ENCODE data around the gene TRIOBP.
A peak's percentile ranks its signal among the peaks of the same experiment; 100 is the strongest.

The TRIOBP gene

DNA sequence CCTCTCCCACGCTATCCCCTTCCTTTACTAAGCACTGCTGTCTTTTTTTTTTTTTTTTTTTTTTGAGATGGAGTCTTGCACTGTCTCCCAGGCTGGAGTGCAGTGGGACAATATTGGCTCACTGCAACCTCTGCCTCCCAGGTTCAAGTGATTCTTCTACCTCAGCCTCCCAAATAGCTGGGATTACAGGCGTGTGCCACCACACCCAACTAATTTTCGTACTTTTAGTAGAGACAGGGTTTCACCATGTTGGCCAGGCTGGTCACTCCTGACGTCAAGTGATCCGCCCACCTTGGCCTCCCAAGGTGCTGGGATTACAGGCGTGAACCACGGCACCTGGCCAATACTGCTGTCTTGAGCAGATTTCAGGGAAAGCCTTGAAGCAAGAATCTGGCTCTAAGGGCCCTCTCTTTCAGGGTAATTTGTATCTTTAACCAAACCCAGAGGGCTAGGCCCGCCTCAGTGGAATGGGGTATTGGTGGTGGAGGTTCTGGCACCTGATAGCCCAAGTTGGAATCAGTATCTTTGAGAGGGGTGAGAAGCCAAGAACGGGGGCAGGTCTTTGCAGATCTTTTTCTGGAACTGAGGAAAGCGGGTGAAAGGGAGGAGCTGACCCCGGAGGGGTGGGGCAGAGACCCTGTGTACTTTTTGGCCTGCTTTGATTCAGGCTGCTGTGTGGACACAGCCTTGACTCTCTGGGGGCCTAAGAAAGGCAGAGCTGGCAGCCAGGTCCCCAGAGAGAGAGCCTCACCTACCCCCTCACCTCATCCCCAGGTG lies 37.0 kb downstream of the TRIOBP start:
- no peak for DNase-seq

DNA sequence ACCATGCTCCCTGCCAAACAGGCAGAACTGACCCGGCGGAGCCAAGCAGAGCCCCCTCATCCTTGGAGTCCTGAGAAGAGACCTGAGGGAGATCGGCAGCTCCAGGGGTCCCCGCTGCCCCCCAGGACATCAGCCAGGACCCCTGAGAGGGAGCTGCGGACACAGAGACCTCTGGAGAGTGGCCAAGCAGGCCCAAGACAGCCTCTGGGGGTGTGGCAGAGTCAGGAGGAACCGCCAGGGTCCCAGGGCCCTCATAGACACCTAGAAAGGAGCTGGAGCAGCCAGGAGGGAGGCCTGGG lies 37.5 kb downstream of the TRIOBP start:
- DNase-seq: no peak

DNA sequence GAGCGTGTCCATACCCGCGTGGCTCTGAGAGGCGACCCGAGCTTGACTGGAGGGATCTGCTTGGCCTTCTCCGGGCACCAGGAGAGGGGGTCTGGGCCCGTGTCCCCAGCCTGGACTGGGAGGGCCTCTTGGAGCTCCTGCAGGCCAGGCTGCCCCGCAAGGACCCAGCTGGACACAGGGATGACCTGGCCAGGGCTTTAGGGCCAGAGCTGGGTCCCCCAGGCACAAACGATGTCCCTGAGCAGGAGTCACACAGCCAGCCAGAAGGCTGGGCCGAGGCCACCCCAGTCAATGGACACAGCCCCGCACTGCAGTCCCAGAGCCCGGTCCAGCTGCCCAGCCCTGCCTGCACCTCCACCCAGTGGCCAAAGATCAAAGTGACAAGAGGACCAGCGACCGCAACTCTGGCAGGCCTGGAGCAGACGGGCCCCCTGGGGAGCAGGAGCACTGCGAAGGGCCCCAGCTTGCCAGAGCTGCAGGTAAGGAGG lies 38.2 kb downstream of the TRIOBP start:
- no peak for DNase-seq

- no peak for DNase-seq
Observed at GRCh38 chr22:37739035-37739434, 42.2 kb downstream of the TRIOBP start.

- DNase-seq: no peak
Observed at GRCh38 chr22:37739611-37740049, 42.8 kb downstream of the TRIOBP start.

GRCh38 chr22:37740455-37741311 lies 43.8 kb downstream of the TRIOBP start:
- no peak for DNase-seq

- DNase-seq: peak; percentile 38
Observed at GRCh38 chr22:37741312-37741795, 44.5 kb downstream of the TRIOBP start.

DNA sequence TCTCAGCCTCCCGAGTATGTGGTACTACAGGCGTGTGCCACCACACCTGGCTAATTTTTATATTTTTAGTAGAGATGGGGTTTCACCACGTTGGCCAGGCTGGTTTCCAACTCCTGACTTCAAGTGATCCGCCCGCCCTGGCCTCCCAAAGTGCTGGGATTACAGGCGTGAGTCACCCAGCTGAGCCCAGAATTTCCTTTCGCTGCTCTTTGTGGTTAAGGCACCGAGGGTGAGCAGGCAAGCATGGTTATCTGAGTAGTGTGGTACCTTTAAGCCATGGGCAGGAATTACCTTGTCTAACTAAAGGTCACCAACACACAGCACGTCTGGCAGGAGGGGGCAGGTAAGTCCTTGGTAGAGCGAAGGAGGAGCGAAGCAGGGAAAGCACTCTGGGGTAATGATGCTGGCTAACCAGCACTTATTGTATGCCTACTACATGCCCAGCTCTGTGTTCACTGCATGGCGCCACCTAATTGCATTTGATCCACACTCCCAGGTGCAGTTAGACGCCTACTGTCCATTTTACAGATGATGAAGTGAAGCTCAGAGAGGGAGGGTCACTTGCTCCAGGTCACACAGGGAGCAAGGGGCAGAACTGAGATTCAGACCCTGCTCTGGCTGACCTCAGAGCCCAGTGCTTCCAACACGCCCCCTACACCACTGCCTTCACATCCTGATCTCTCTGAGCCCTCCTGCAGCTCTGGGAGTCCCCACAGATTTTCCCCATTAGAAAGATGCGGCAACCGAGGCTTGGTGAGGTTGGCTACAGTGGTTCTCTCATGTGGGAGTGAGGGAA lies 45.7 kb downstream of the TRIOBP start:
- peak; percentile 78 for DNase-seq

- DNase-seq: no peak
Observed at GRCh38 chr22:37744589-37744988, 47.7 kb downstream of the TRIOBP start.

DNA sequence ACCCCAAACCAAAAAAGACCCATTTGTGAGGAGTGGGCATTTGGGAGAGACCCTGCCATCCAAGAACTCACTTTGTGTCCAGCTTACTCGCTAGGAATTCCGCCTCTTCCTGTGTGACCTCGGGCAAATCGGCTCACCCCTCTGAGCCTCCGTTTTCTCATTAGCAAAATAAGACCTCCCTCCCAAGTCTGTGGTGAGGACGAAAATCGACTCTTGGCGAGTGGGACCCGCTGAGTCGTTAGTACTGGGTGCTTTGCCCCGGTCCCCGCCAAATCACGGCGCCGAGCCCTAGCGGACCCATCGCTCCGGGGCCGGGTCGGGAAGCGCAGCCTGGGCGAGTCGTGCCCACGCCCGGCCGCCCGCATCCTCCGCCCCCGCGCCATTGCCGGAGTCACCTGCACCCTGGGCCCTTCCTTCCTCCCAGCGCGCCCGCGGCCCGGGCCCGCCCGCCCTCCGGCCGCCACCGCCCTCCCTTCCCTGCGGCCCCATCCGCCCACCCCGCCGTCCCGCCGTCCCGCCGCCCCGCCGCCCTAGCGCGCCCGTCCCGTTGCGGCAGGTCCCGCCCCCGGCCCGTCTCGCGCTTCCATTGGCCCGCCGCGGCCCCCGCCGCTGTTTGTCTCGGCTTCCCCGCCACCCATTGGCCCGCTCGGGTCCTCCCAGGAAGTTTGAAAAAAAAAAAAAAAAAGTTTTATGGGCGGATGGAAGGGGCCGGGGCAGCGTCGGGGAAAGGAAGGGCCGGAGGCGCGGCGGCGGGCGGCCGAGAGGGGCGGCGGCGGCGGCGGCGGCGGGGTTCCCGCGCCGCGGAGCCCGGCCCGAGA lies 48.9 kb downstream of the TRIOBP start:
- peak; percentile 87 for DNase-seq

GRCh38 chr22:37746366-37747079 lies 49.7 kb downstream of the TRIOBP start:
- DNase-seq: no peak

DNA sequence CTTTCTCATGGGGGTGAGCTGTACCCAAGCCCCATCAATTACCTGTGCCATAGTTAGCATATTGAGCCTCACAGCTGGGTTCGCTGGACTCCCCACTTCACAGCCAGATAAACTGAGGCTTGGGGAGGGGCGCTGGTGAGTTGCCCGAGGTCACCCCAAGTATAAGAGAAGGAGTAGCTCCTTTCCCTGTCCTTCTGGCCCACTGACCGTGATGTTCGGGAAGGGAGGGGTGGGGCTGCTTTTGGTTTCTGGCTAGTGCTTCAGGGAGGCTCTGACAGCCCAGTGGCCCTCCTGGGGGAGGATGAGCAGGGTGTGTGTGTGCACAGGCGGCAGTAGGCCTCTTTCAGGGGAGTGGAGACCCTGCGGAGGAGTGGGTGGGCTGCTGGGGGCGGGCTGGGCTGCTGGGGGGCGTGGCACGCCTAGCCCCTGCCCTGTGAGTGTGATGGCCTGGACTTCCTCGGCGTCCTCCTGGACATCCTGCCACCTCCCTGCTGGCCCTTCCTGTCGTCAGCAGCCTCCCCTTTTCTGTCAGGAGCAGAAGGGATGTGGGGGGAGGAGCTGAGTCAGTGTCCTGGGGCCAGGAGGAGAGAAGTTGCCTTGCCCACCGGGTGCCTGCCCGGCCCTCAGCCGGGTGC lies 50.3 kb downstream of the TRIOBP start:
- peak; percentile 21 for DNase-seq

GRCh38 chr22:37747715-37748100 lies 50.9 kb downstream of the TRIOBP start:
- no peak for DNase-seq

DNA sequence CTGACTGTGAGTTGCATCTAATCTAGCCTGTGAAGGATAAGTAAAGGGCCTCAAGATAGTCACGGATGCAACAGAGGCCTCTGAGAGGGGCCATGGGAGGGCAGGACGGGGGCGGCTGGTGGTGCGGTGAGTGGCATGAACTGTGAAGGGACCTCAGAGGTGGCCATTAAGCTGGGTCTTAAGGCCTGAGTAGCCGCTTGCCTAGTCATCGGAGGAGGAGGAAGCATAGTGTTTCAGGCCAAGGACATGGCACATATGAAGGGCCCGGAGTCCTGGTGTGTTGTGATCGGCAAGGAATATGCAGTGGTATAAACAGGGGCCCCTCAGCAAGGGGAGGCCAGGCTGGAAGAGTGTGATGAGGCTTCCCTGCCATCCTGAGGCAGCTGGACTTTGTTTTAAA lies 51.8 kb downstream of the TRIOBP start:
- DNase-seq: no peak

- DNase-seq: no peak
Observed at GRCh38 chr22:37749226-37749625, 52.4 kb downstream of the TRIOBP start.

DNA sequence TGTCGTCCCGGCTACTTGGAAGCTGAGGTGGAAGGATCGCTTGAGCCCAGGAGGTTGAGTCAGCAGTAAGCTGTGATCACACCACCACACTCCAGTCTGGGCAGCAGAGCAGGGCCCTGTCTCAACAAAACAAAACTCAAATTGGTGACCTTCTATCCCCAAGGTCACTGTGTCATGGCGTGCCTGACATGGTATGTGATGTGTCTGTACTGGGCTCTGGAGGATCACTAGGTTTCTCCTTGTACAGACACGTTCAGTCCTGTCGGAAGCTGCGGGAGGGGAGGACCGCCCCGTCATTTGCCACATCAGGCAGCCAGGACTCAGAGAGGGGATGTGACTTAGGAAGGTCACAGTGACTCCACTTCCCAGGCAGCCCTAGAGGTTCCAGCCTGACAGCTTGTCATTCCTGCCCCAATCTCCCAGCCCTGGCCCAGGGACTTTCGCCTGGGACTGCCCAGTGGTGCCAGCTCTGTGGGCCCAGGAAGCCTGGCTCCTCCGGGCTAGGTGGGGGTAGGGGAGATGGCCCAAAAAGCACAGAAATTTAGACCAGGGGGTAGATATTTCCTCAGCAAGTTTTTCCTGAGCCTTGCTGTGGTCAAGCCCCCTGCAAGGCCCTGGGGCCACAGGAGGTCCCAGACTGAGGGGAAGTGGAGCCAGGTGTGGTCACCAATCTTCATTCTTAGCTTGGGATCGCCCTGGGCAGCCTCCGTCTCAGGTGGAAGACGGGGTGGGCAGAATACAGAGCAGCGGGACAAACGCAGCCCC lies 53.2 kb downstream of the TRIOBP start:
- no peak for DNase-seq

DNA sequence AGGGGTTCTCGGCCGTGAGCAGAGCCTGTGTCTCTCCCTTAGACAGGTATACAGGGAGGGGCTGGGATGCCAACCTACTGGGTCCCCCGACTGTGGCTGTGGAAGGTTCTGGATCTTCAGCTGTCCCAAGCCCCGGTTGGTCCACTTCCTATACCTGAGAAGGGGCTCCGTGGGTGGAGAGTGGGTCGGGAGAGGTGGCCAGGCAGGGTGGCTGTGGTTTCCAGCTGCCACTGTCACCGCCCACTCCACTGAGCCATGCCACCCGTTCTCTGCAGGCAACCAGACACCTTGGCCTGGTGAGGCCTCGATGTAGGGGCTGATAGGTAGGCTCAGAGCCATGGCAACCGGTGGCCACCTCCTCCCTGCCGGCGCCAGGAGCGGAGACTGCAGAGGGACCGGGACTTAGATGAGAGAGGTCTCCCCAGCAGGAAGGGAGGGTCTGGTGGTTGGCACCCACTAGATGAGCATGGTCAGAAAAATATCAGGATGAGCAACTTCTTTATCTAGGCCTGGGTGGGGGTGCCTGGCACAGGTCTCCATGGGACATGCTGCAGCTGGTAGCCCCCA lies 53.8 kb downstream of the TRIOBP start:
- DNase-seq: no peak

DNA sequence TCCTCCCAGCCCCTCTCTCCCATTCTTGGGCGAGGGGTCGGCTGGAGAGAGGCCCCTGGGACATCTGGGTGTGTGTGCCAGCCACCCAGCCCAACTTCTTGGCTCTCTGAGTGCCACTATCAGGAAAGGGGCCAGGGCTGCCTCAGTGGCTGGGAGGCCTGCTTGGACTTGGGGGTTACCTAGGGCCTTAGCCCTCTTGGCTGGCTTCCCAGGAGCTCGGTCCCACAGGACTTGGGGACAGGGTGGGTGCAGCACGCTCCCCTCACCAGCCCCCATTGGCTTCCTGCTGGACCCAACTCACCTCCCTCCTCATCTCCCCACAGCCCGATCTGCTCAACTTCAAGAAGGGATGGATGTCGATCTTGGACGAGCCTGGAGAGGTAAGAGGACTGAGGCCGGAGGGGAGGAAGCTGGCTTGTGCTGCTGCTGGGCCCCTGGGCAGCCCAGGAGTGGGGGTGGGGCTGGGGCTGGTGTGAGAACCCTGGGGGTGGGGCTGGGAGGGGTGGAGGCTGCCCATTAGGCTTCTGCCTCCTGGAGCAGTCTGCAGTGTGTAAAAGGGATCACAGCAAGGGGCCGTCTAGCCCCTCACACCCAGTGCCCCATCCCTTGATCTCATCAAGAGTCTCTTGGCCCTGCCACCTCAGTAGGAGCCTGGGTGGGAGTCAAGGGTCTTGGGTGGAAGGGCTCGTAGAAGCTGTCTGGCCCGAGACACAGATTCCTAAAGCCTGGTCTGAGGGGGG lies 54.8 kb downstream of the TRIOBP start:
- DNase-seq: no peak
